Kidney epithelial cell (primary cell): ENCODE measurements around the gene CNP. TPM values are rescaled to one million over a fixed set of nuclear protein-coding genes. Genes with fewer than 3 reads are reported as not detected.

Source experiments
- DNase-seq: peaks from one replicate; pipeline ENCODE4 v3.0.0-alpha.2; 2010; ENCODE audit warnings: low read depth
- H3K27me3 ChIP-seq: 2 replicates; pipeline ENCODE4 v1.6.0; 2011; ENCODE audit warnings: low read length; ENCODE audit not compliant: control insufficient read depth, insufficient read depth
- H3K36me3 ChIP-seq: 2 replicates; pipeline ENCODE4 v1.5.1; 2011; ENCODE audit warnings: low read length; ENCODE audit not compliant: control insufficient read depth, insufficient read depth
- H3K4me3 ChIP-seq: 2 replicates; pipeline ENCODE4 v1.5.1; 2011; ENCODE audit warnings: low read depth, mild to moderate bottlenecking, control low read depth, low read length
- CTCF ChIP-seq: IDR thresholded peaks from 2 replicates; pipeline ENCODE4 v1.5.1; 2011; ENCODE audit warnings: mild to moderate bottlenecking, moderate library complexity, low read length, control low read depth, inconsistent platforms; ENCODE audit not compliant: insufficient read depth, poor library complexity, severe bottlenecking
- total RNA-seq: library from RNA; depleted of rRNA; stranded (reverse); fragments of >200 nt; gene quantifications from 2 replicates; pipeline ENCODE4 v1.2.3, GENCODE V29; 2015

Gene CNP
- total RNA-seq, 1 donor from 2014 or later = 65.1 TPM

- Histone ChIP-seq H3K27me3 (no peaks in the 10 kb centered on the region), H3K4me3 (no peak overlapping the region), H3K36me3 (no peaks in the 10 kb centered on the region)
- DNase-seq = no peak
- no peak for TF ChIP-seq CTCF
Observed at GRCh38 chr17:41962111-41962510, 4.5 kb upstream of the CNP start.

- Histone ChIP-seq H3K4me3 (no peak overlapping the region), H3K27me3 (no peaks in the 10 kb centered on the region), H3K36me3 (no peaks in the 10 kb centered on the region)
- DNase-seq = no peak
- TF ChIP-seq CTCF = peak; percentile 89
Observed at GRCh38 chr17:41962768-41963434, 3.7 kb upstream of the CNP start.

DNA sequence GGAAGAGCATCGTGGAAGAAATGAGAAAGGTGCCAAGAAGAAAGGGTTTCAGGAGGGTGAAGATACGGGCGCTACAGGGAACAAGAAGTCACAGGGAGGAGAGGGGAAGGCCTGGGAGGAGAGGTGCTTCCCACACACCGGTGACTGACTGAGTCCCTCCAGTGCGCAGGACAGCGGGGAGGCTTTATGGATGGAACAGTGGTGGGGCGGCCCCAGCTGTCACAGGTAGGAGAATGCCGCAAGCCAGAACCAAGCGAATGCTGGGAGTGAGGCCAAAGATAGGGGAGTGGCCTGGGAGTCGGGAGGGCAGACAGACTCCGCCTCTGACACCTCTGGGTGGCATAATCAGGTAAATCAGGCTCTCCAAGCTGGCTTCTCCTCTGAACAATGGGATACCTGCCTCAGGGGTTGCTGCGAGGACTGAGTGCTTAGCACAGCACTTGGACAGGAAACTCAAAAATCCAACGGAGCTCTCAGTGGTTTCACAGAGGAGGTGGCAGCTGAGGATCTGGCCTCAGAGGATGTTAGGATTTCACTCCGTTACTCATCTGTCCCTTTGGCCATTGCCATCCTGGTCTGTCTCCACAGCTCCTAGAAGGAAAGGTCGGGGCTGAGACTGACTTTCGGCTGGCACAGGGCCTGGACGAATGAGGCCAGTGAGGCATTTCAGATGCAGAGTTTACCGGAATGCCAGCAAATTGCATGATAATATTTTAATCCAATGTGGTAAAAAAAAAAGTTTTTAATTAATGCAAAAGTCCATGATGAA, 717 bp upstream of the CNP start:
- Histone ChIP-seq H3K4me3 (peak overlapping the region; percentile 76), H3K27me3 (no peaks in the 10 kb centered on the region), H3K36me3 (no peaks in the 10 kb centered on the region)
- no peak for DNase-seq
- TF ChIP-seq CTCF = no peak

- H3K36me3 ChIP-seq = no peaks in the 10 kb centered on the region
- DNase-seq = no peak
- peak overlapping the region; percentile 76 for H3K4me3 ChIP-seq
- no peaks in the 10 kb centered on the region for H3K27me3 ChIP-seq
- TF ChIP-seq CTCF = no peak
Observed at GRCh38 chr17:41967141-41967920, 736 bp downstream of the CNP start.

GRCh38 chr17:41967921-41968578, 1.5 kb downstream of the CNP start:
- peak overlapping the region; percentile 76 for H3K4me3 ChIP-seq
- H3K27me3 ChIP-seq = no peaks in the 10 kb centered on the region
- TF ChIP-seq CTCF = no peak
- H3K36me3 ChIP-seq = peaks cover under 1% of the 10 kb centered on the region
- no peak for DNase-seq
